NCI-H1048 (cell line): ENCODE results near the gene CMTM3.
"Not testable (repeated sequence)": the region's sequence is repeated elsewhere in the genome, so short reads cannot be mapped to it uniquely, and the experiment has no call there.

Experiments used
- DNase-seq: peaks from one replicate; lab custom pipeline; 2025; lab: John Stamatoyannopoulos, UW

CMTM3 gene

GRCh38 chr16:66585481-66586239 lies 18.8 kb upstream of the CMTM3 start:
- no peak for DNase-seq

GRCh38 chr16:66587881-66588600 lies 16.5 kb upstream of the CMTM3 start:
- no peak for DNase-seq

- DNase-seq = no peak
Observed at GRCh38 chr16:66588981-66589713, 15.4 kb upstream of the CMTM3 start.

DNA sequence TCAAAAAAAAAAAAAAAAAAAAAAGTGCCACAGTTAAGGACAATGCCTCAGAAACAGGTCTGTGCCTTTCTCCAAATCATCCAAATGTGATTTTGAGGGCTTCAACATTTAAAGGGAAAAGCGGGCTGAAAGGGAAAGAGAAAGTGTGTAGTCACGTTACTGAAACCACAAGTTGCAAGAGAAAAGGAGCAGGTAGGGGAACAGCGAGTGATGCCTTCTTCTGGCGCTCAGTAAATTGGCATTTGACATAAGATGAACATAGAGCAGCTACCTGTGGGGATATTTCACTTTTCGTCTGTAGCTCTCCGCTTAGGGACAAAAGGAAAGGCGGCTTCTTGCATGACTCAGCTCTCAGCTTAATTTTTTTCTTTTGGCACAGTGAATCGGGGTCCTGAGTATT lies 14.2 kb upstream of the CMTM3 start:
- no peak for DNase-seq

DNA sequence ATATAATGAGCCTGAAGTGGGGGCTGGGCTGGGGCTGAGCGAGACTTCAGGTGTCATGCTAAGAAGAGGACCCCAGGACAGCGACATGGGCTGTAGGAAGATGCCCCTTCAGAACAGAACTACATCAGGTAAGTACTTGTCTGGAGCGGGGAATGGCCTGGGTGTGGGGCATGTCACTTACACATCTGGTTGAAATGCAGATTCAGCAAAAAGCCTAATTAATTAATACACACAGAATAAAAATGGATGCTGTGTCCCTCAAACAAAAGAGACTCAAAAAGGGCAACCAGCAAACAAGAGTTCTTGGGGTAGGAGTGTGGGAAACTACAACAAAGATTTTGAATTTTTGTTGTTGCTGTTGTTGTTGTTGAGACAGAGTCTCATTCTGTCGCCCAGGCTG lies 13.5 kb upstream of the CMTM3 start:
- no peak for DNase-seq

- no peak for DNase-seq
Observed at GRCh38 chr16:66592241-66592640, 12.3 kb upstream of the CMTM3 start.

GRCh38 chr16:66592814-66593213 lies 11.7 kb upstream of the CMTM3 start:
- no peak for DNase-seq

DNA sequence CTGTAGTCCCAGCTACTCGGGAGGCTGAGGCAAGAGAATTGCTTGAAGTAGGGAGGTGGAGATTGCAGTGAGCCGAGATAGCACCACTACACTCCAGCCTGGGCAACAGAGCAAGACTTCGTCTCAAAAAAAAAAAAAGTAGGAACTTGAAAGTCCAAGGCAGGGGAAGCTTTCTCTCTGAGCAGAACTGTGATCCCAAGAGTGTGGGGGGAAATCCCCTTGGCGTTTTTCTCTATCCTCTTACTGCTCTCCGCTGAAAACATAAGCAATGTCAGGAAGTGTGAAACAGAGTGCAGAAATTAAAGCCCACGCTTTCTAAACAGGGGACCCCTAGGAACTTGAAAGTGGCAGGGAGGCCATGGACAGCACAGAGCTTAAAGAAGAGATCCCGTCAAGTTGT lies 9.8 kb upstream of the CMTM3 start:
- DNase-seq = no peak

DNA sequence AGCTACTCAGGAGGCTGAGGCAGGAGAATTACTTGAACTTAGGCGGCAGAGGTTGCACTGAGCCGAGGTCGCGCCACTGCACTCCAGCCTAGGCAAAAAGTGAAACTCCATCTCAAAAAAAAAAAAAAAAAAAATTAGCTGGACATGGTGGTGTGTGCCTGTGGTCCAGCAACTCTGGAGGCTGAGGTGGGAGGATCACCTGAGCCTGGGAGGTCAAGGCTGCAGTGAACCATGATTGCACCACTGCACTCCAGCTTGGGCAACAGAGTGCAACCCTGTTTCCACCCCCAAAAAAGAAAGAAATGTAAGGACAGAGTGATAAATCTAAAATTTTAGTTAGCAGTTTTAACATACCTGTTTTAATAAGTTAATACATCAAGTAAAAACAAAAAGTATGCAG lies 7.9 kb upstream of the CMTM3 start:
- DNase-seq = not testable (repeated sequence)

DNA sequence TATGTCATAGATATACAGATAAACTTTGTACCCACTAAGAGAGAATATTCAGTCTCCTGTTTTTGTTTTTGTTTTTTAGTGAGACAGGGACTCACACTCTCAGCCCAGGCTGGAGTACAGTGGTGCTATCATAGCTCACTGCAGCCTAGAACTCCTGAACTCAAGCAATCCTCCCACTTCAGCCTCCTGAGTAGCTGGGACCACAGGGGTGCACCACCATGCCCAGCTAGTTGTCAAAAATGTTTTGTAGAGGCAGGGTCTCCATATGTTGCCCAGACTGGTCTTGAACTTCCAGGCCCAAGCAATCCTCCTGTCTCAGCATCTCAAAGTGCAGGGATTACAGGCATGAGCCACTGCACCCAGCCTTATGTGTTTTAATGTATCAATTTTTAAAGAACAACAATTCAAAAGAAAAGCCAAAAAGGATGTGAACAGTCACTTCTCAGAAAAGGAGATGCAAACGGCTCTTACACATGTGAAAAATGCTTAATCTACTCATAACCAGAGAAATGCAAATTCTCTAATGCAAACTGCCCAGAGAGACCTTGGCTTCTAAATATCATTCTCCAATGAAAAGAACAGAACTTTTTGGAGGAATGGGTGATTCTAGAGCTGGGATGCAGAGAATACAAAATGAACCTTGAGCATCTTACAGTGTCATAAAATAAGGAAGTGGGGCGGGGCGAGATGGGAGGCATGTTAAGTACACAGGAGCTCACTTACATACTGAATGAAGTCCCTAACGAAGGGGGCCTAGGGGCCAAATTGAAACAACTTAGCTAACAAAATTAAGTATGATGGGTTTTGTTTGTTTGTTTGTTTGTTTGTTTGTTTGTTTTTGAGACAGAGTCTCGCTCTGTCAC lies 7.3 kb upstream of the CMTM3 start:
- no peak for DNase-seq

GRCh38 chr16:66598111-66598510 lies 6.4 kb upstream of the CMTM3 start:
- DNase-seq = no peak

- DNase-seq = no peak
Observed at GRCh38 chr16:66599726-66600125, 4.8 kb upstream of the CMTM3 start.

DNA sequence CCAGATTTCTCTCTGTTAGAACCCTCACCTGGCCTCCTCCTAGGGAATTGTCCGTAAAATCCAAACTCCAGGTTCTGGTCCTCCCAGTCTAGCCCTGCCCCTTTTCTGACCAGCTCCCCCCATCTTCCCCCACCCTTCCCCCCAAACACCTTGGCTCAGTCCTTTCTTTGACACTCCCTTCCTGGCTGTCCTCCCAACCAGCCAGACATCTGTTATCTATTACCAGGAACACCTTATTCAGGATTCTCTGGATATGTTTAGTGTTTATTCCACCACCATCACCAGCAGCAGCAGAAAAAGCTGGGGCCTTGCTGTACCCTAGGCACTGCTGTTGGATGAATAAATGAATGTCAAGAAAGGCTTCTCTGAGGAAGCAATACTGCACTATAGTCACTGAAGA lies 4.0 kb upstream of the CMTM3 start:
- DNase-seq = no peak

GRCh38 chr16:66601471-66601870 lies 3.0 kb upstream of the CMTM3 start:
- DNase-seq = no peak

- no peak for DNase-seq
Observed at GRCh38 chr16:66603537-66604375, 748 bp upstream of the CMTM3 start.

DNA sequence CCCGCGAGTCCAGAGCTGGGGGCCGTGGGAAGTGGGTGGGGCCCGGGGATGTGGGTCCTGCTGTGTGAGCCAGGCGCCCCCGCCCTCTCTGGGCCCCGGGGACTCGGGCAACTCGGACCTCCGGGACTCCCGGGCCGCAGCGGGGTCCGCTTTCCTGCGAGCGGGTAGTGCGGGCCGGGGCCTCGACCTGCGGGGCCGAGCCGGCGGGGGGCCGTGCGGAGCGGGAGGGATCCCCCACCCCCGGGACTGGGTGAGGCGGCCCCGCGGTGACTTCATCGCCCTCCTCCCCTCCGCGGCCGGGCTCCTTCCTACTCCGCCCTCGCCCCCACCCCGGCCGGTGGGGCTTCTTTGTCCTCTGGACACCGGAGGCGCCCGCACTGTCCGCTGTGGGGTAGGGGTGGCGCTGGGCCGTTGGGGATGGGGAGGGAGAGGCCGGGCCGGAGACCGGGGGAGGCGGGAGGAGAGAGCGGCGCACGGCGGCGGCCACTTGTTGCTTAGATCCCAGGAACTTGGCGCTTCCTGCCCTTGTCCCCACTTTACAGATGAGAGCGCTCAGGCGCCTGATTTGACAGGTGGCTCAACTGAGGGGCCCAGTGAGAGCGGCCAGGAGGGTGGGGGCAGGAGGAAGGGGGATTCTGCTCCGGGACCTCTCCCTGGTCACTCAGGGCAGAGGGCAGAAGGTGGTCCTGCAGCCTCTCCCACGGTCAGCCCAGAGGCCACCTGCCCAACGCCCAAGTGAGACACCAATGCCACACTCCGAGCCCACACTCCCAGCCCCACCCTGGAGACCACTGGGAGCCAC lies 874 bp downstream of the CMTM3 start:
- no peak for DNase-seq

DNA sequence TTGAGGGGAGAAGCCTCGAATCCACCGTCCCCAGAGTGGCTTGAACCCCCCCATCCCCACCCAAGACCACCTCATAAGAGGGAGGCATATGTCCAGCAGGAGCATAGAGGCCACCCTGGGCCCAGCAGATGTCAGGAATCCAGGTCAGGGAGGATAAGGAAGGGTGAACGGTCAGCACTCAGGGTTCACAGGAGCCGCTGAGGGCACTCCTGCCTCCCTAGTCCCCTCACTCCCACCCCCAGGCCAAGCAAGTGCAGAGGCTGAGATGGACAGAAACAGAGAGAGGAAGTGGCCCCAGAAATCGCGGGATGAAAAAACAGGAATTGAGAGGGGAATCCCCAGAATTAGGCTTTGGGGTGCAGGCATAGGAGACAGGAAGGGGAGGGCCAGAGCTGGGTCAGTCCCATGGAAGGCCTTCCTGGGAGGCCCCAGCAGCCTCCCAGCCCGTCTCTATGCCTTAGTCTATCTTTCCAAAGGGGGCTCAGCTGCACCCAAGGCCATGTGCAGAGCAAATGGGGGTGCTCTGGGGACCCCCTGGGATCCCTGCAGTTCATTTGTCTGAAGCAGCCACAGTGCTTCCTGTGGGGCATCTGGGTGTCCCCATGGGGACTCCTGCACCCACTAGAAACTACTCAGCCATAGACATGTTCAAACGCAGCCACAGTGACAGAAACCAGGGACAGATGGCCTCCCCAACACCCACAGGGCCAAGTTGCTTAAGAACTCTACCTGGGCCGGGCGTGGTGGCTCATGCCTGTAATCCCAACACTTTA lies 1.7 kb downstream of the CMTM3 start:
- DNase-seq = no peak

DNA sequence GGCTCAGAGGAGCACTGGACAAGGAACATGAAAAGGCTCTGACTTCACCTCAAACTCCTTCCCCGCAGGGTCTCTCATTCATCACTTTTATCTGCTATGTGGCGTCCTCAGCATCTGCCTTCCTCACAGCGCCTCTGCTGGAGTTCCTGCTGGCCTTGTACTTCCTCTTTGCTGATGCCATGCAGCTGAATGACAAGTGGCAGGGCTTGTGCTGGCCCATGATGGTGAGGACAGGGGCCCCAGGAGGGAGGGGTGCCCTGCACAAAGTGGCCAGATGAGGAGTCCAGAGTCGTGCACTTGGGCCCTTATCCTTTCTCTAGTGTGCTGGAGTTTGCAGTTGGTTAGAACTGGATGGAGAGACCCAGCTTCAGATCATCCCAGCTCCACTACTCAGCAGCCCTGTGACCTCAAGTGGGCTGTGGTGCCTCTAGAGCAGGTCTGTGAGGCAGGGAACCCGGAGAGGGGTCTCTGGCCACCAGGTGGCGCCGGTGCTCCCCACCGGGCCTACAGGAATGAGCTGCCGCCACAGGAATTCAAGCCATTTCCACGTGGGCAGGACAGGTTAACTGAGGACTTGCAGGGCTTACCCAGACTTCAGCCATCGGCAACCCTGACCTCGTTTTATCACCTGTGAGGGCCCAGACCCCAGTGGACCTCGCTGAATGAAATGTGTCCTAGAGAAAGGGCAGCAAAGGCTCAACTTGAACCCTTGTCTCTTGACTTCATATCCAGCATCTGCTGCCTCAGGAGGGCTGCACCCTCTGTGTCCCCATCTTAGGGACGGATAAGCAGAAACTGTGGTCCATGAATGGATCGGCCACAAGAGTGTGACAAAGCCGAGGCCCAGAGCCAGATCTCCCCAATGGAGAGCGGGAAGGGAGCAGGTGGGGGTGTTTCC lies 4.0 kb downstream of the CMTM3 start:
- DNase-seq = no peak

DNA sequence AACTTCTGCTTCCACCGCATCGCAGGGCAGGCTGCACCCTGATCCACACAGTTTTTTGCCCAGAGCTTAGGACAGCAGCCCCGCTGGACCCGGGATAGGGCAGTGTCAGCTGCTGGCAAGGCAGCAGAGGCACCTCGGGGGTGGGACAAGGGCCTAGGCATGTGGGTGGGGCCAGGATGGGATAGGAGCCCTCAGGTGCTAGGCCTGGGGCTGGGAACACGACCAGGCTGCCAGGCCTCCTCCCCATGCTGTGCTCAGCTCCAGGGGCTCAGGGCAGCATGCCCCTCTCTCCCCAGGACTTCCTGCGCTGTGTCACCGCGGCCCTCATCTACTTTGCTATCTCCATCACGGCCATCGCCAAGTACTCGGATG lies 4.6 kb downstream of the CMTM3 start:
- no peak for DNase-seq
